ENCODE data around the gene MTX2.
A peak's percentile ranks its signal among the peaks of the same experiment; 100 is the strongest.

The MTX2 gene

DNA sequence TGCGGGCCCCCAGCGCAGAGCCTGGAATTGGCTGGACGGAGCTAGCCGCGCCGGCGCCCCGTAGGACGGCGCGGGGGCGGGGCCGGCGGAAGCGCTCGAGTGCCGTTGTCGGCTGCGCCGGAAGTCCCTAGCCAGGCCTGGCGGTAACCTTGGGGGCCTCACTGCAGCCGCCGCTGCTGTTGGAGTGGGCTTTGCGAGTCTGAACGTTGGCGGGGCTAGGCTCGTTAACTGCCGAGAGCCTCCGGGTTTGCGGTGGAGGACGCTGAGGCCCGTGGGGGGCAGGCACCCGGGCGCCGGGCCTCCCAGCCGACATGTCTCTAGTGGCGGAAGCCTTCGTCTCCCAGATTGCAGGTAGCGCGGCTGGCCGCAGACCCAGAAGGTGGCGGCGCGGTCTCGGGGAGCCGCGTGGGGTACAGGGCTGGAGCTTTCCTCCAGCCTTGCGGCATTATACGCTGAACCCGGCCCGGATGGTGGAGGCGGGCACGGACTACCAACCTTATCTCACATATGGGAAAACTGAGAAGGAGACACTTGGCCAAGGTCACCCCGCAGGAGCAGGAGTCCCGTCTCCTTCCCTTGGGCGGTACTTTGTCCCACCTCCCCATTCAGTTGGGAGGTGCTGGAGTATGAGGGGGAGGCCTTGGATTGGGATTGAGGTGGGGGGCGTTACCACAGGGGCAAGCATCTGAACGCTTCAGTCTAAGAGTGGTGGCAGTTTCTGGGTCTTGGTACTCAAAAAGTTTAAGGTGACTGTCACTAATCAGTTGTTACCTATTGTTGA is at the start of gene MTX2:
Gene MTX2, plus strand, starts transcription at position 124 of the 781 bp plus-strand sequence. Its CDS starts 188 bp downstream, at position 312.
- peak; percentile 79 for DNase-seq

DNA sequence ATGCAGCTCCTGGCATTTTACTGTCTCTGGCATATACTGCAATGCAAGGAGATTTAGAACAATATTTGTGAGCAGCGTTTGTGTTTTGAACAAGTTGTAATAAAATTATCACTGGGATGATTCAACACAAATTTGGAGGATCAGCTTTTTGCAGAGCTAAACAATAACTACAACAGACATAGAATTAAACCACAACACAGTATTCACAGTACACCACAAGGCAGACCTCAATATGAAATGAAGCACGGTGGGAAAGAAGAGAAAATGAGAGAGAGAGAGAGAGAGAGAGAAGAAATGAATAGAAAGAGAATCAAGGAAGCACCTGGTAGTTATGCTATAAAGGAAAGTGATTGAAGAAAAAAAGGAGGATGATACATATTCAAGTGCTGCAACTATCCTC is 41.4 kb upstream of the MTX2 start:
- DNase-seq, result no peak

GRCh38 chr2:176234156-176234555 is 35.1 kb upstream of the MTX2 start:
- no peak for DNase-seq

- no peak for DNase-seq
Measured at GRCh38 chr2:176234940-176235339, 34.3 kb upstream of the MTX2 start.

DNA sequence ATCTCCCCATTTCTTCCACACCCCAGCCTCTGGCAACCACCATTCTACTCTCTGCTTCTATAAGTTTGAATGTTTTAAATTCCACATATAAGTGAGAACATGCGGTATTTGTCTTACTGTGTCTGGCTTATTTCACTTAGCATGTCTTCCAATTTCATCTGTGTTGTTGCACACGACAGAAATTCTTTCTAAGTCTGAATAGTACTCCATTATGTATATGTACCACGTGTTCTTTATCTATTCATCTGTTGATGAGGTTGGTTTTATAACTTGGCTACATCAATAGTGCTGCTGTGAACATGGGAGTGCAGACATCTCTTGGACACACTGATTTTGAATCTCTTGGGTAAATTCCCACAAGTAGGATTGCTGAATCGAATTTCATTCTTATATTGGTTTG is 31.8 kb upstream of the MTX2 start:
- DNase-seq, result no peak

DNA sequence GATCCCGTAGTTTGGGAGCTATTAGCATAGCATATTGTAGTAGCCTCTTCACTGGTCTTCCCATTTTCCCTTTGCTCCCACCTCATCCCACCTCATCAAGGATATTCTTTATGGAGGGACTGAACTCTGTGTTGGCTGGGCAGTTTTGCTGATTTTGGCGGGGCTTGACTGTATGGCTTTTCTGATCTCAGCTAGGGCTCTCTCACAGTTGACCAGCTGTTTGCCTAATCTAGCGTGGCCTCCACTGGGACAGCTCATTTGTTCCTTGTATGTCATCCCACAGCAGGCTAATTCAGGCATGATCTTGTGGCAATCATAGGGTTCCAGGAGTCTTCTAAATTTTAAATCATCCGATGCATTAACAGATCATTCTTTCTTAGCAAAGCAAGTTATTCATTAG is 30.2 kb upstream of the MTX2 start:
- no peak for DNase-seq

DNA sequence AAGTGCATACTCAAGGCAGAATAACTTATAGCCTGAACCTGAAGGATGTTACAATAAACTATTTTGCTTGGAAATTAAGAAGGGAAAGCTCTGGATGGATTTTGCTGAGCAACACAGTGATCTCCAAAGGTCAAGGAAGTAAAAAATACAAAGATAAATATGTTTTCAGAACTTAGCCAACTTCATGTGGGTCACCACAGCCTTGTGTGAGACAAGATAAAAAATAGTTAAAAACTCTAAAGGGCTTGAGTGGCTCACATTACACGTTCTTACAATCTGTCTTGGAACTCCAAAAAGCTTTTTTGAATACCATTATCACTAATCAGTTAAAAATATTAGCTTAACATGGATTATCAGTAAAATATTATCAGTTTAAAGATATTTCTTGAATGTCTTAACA is 28.9 kb upstream of the MTX2 start:
- DNase-seq, result no peak

DNA sequence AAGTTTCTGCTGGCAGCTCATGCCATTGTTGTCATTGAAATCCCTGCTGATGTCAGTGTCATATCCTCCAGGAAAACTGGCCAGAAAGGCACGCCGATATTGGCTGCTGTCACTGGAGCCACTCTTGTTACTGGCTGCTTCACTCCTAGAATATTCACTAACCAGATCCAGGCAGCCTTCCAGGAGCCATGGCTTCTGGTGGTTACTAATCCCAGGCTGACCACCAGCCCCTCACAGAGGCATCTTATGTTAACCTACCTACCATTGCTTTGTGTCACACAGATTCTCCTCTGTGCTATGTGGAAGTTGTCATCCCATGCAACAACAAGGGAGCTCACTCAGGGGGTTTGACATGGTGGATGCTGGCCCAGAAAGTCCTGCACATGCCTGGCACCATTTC is 27.0 kb upstream of the MTX2 start:
- no peak for DNase-seq

DNA sequence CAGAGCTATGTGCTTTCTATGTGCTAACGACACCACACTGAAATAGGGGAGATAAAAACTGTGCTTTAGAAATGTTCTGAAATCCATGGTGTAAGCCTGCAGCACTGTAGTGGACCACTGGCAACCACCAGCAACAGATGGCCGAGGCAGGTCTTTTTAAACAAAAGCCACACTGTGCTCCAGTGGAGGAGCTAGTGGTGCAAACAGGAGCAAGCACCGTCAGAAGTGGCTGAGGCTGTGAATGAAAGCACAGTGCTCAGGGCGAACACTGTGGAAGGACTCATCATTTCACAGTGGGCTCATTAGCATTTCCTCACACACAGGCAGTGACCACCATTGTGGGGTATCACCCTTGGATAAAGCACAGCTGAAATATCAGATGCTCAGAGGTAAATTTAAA is 22.9 kb upstream of the MTX2 start:
- DNase-seq, result no peak

DNA sequence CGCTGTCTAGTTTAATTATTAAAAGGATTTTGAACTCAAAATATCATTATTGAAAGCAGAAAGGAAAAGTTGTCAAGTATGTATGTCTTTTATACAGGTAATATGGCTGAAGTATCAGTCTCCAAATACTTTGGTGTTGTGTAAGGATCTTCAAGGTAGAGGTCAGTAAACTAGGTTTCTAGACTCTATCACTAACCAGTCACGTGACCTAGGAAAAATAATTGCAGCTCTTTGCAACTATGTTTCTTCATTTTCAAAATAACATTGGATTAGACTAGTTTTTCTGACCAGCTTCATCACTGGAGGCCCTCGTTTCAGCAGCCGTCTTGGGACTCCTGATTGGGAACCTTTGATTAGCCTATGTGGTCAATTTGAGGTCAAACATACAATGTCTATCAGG is 21.4 kb upstream of the MTX2 start:
- DNase-seq, result no peak

DNA sequence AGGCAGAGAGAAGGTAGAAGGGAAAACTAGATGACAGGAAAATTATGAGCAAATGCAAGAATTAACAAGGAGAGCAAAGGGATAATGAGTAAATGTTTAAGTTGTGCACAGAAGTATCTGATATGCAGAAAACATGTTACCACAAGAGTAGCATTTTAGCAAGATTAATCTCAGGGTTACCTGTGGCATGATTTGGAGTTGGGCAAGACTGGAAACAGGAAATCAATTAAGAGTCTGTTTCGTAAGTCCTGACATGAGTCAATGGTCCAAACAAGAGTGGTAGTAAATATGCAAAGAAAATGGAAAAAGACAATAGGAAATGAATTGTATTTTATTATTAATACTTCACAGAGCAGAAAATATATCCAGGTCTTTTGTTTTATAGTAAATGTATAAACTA is 17.3 kb upstream of the MTX2 start:
- no peak for DNase-seq

GRCh38 chr2:176260689-176261088 is 8.6 kb upstream of the MTX2 start:
- no peak for DNase-seq

DNA sequence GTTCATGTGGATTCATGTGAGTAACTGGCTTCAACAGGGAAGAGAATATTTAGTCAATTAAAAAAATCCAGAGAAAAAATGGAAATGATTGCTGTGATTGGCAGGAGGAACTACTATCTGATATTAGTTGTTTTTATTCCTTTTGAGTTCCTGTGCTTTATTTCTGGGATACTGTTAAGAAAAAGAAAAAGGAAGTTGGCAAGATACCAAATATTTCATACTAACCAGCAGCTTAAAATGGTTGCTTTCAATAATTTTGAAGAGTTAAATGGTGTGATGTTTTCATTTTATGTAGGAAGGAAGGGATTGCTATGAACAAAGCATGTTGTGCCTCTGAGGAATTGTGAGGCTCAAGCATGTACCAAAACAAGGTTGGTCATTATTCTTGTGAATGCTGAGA is 8.1 kb upstream of the MTX2 start:
- DNase-seq, result no peak

- no peak for DNase-seq
Measured at GRCh38 chr2:176268976-176269318, 295 bp upstream of the MTX2 start.

DNA sequence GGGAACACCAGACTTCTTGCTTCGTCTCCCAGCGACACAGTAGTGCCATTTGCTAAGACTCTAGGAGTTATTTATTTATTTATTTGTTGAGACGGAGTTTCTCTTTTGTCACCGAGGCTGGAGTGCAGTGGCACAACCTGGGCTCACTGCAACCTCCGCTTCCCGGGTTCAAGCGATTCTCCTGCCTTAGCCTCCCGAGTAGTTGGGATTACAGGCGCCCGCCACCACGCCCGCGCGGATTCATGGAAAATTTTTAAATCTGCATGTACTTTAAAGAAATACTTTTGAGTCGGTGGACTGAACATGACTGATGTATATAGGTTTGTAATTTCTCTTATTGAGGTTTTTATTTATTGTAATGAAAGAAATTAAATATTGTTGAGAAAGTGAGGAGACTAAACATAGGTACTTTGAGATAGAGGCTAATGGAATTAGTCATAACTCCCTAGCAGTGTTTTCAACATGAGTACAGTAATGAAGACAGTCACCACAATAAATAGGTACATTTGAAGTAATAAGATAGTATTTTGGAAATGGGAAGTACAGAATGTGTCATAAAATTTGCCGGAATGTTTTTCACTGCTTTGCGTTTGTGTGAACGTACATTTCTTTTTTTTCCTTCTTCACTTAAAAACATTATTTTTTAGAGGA is 983 bp downstream of the MTX2 start:
- no peak for DNase-seq

DNA sequence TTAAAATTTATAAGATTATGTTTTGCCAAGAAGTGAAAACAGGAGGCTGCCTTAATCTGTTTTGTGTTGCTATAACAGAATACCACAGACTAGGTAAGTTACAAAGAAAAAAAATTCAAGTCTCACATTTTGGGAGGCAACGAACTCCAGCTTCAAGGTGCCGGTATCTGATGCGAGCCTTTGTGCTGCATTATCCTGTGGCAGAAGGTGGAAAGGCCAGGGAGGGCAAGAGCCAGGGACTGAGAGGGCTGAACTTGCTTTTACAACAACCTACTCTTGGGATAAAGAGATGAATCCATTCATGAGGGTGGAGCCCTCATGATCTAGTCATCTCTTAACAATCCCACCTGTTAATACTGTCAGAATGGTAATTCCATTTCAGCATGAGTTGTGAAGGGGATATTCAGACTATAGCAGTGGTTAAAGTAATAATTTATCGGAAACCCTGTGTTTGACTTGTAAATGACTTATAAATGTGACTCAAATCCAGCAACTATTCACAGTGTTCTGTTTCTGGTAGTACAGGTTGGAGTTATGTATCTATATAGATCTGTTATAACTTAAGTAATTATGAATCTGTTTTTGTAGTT is 3.7 kb downstream of the MTX2 start:
- no peak for DNase-seq

DNA sequence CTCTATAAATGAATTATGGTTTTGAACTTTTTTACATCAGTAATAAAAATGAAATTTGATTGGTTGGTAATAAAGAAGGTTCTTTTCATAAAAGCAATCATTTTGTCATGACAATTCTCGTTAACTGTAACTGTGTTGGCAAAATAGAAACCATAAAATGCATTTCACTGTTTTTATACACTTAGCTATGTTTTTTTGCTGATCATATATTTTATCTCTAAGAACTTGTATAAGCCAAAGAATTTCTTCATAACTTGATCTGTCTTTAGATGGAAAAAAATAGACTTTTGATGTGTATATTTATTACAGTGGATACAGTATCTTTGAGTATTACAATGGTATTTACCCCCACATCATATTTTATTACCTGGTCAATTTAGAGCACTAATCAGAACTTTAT is 9.7 kb downstream of the MTX2 start:
- no peak for DNase-seq

DNA sequence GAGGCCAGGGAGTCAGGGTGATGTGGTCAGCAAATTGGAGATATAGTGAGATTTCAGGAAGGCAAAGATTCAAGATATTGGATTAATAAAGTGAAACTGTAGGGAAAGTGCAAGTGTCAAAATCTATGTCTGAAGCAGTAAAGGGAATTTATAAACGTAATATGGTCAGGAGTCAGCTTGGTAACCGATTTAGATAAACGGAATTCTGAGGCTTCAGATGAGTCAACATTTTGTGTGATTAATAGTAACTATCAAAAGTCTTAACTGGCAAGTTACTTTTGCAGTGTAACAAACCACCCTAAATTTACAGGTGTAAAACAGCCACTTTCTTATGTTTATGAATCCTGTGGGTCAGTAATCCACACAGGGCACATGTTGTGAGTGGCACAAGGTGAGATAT is 10.9 kb downstream of the MTX2 start:
- DNase-seq, result no peak

DNA sequence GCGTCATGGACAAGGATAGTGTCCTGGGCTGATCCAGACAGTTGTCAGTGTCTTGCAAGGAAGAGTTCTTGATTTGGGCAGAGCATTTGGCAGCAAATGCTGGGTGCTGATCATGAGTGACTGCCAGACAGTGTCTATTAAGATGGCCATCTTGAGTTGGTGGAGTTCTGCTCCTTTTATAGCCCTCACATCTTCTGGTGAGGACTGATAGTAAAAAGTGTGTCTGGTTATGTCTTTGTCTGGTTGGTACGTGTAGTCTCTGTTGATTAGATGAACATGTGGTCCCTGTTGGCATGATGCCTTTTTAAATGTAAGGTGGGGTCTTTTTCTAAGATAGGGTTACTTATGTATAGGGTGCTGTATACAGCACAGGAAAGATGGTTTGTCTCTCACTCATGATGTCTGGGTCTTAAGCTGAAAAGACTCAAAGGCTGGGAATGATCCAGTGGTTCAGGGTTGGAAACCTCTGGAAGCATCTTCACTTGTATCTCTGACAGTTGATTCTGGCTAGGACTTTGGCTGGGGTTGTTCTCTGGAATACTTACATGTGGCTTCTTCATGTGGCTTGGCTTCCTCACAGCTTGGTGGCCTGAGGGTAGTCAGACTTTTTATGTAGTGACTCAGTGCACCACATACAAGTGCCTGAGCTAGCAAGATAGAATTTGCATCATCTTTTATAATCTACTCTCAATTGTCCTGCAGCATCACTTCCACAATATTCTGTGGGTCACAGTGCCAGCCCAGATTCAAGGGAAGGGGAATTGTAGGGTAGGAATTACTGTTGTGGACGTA is 11.8 kb downstream of the MTX2 start:
- DNase-seq, result no peak

DNA sequence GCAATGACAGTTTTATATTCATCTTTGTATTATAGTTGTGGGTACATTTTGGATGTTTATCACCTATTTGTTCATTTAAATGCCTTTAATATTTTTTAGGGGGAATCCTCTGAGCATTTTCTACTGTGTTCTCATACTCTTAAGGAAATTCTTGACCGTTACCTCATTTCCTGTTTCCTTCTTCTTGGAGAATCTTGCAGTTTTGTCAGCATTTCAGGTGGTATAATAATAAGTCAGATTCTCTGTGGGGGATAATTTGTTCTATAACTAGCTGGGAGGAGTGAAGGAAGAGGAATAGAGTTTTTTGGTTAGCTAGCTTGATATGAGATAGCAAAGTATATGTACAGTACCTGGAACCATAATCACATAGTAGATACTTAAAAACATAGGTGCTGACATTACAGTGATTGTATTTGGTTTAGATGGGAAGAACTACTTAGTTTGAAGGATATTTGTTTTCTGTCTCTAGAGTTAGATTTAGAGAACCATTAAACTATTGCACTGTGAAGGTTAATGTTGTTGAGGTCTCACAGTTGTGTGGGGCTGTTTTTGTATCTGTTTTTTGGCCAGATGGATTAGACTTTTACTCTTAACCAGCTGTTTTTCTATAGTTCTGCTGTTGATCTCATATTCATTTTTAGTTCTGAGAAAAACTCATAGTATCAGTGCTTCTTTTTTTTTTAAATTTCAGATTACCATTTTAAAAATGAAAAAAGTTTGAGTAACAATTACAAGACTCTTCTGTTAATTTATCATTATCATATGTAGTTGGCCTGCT is 14.2 kb downstream of the MTX2 start:
- DNase-seq, result no peak

GRCh38 chr2:176284461-176285049 is 15.3 kb downstream of the MTX2 start:
- no peak for DNase-seq

GRCh38 chr2:176285321-176285720 is 16.1 kb downstream of the MTX2 start:
- no peak for DNase-seq
